ENCODE data around the gene CCNL2. TPM values are rescaled to one million over a fixed set of nuclear protein-coding genes. Genes with fewer than 3 reads are reported as not detected.
A peak's percentile ranks its signal among the peaks of the same experiment; 100 is the strongest.

The CCNL2 gene
- polyA plus RNA-seq, 4 donors = 71.9 to 224 (median 198) TPM

GRCh38 chr1:1424707-1425106 lies 25.6 kb upstream of the CCNL2 start:
- no peak for DNase-seq
- peaks cover 0 to 2% of the 10 kb centered on the region in 2 donors for H3K9me3 ChIP-seq (ENCODE audit: control insufficient read depth in 2 of 2, insufficient read depth in 1 of 2, low read depth in 1 of 2, low read length in 1 of 2)
- WGBS, 3 donors = 87 to 88% (median 88%) methylated on average over 15 of the region's 15 CpGs

GRCh38 chr1:1423245-1423597 lies 24.1 kb upstream of the CCNL2 start:
- H3K4me3 ChIP-seq (ENCODE audit: low read depth in 1 of 3, low read length in 3 of 3) = no peak overlapping the region
- peaks cover 0 to 12% (median 0%) of the 10 kb centered on the region in 3 donors for H3K4me1 ChIP-seq (ENCODE audit: control insufficient read depth in 3 of 3, insufficient read depth in 2 of 3, low read depth in 1 of 3, low read length in 2 of 3)
- DNase-seq = no peak
- no peaks in the 10 kb centered on the region for H3K36me3 ChIP-seq (ENCODE audit: control insufficient read depth in 3 of 3, insufficient read depth in 2 of 3, low read depth in 1 of 3, low read length in 3 of 3)
- WGBS, 3 donors = 83 to 94% (median 87%) methylated on average over 7 of the region's 7 CpGs
- peaks cover 1 to 21% (median 10%) of the 10 kb centered on the region in 3 donors for H3K27me3 ChIP-seq (ENCODE audit: control insufficient read depth in 3 of 3, insufficient read depth in 3 of 3, low read length in 3 of 3)
- no peak for FAIRE-seq
- H3K27ac ChIP-seq (ENCODE audit: low read depth in 1 of 3, low read length in 2 of 3) = no peak overlapping the region
- peaks cover 0 to under 1% of the 10 kb centered on the region in 2 donors for H3K9me3 ChIP-seq (ENCODE audit: control insufficient read depth in 2 of 2, insufficient read depth in 1 of 2, low read depth in 1 of 2, low read length in 1 of 2)

More at GRCh38 chr1:1424707-1425106, 25.6 kb upstream of the CCNL2 start:
- H3K27me3 ChIP-seq (ENCODE audit: control insufficient read depth in 3 of 3, insufficient read depth in 3 of 3, low read length in 3 of 3) = peaks cover under 1 to 16% (median 7%) of the 10 kb centered on the region in 3 donors
- no peak overlapping the region for H3K4me3 ChIP-seq (ENCODE audit: low read depth in 1 of 3, low read length in 3 of 3)
- H3K4me1 ChIP-seq (ENCODE audit: control insufficient read depth in 3 of 3, insufficient read depth in 2 of 3, low read depth in 1 of 3, low read length in 2 of 3) = peaks cover 0 to 17% (median 0%) of the 10 kb centered on the region in 3 donors
- no peak overlapping the region for H3K27ac ChIP-seq (ENCODE audit: low read depth in 1 of 3, low read length in 2 of 3)
- no peaks in the 10 kb centered on the region for H3K36me3 ChIP-seq (ENCODE audit: control insufficient read depth in 3 of 3, insufficient read depth in 2 of 3, low read depth in 1 of 3, low read length in 3 of 3)
- no peak for FAIRE-seq

DNA sequence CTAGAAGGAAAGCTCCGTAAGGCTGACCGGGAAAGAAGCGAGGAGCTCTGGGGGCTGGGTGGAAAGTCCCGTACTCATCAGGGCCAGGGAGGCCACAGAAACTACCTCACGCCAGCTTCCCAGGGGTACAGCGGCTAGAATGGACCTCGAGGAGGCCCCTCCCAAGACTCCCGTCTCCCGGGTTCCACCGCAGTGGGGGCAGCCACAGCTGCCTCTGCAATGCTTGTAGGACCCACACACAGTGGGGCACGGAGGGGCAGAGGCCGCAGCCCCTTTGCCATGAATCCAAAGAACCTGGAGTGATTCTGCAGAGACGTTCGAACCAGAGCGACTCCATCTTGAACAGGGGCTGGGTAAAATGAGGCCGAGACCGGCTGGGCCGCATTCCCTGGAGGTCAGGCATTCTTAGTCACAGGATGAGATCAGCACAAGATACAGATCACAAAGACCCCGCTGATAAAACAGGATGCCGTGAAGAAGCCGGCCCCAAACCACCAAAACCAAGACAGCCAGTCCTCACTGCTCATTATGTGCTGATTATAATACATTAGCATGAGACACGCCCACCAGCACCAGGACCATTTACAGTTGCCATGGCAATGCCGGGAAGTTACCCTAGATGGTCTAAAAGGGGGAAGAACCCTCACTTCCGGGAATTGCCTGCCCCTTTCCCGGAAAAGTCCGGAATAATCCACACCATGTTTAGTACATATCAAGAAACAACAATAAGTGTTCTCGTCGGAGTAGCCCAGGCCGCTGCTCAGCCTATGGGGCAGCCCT lies 23.5 kb upstream of the CCNL2 start:
- no peak overlapping the region for H3K27ac ChIP-seq (ENCODE audit: low read depth in 1 of 3, low read length in 2 of 3)
- DNase-seq (no peak), FAIRE-seq (no peak)
- 56 to 60% (median 57%) methylated on average over 29 of the region's 29 CpGs for WGBS, 3 donors
- no peaks in the 10 kb centered on the region for H3K36me3 ChIP-seq (ENCODE audit: control insufficient read depth in 3 of 3, insufficient read depth in 2 of 3, low read depth in 1 of 3, low read length in 3 of 3)
- no peak overlapping the region for H3K4me3 ChIP-seq (ENCODE audit: low read depth in 1 of 3, low read length in 3 of 3)
- no peaks in the 10 kb centered on the region for H3K9me3 ChIP-seq (ENCODE audit: control insufficient read depth in 2 of 2, insufficient read depth in 1 of 2, low read depth in 1 of 2, low read length in 1 of 2)
- H3K4me1 ChIP-seq (ENCODE audit: control insufficient read depth in 3 of 3, insufficient read depth in 2 of 3, low read depth in 1 of 3, low read length in 2 of 3) = peaks cover 0 to 10% (median 0%) of the 10 kb centered on the region in 3 donors
- H3K27me3 ChIP-seq (ENCODE audit: control insufficient read depth in 3 of 3, insufficient read depth in 3 of 3, low read length in 3 of 3) = peaks cover 1 to 21% (median 10%) of the 10 kb centered on the region in 3 donors

GRCh38 chr1:1421907-1422464 lies 22.9 kb upstream of the CCNL2 start:
- FAIRE-seq (no peak), DNase-seq (no peak)
- H3K4me1 ChIP-seq (ENCODE audit: control insufficient read depth in 3 of 3, insufficient read depth in 2 of 3, low read depth in 1 of 3, low read length in 2 of 3) = peaks cover 0 to 10% (median 0%) of the 10 kb centered on the region in 3 donors
- no peak overlapping the region for H3K27ac ChIP-seq (ENCODE audit: low read depth in 1 of 3, low read length in 2 of 3)
- H3K9me3 ChIP-seq (ENCODE audit: control insufficient read depth in 2 of 2, insufficient read depth in 1 of 2, low read depth in 1 of 2, low read length in 1 of 2) = no peaks in the 10 kb centered on the region
- H3K27me3 ChIP-seq (ENCODE audit: control insufficient read depth in 3 of 3, insufficient read depth in 3 of 3, low read length in 3 of 3) = peaks cover 1 to 19% (median 10%) of the 10 kb centered on the region in 3 donors
- no peaks in the 10 kb centered on the region for H3K36me3 ChIP-seq (ENCODE audit: control insufficient read depth in 3 of 3, insufficient read depth in 2 of 3, low read depth in 1 of 3, low read length in 3 of 3)
- no peak overlapping the region for H3K4me3 ChIP-seq (ENCODE audit: low read depth in 1 of 3, low read length in 3 of 3)
- 74 to 84% (median 80%) methylated on average over 6 to 7 of the region's 7 CpGs for WGBS, 3 donors

DNA sequence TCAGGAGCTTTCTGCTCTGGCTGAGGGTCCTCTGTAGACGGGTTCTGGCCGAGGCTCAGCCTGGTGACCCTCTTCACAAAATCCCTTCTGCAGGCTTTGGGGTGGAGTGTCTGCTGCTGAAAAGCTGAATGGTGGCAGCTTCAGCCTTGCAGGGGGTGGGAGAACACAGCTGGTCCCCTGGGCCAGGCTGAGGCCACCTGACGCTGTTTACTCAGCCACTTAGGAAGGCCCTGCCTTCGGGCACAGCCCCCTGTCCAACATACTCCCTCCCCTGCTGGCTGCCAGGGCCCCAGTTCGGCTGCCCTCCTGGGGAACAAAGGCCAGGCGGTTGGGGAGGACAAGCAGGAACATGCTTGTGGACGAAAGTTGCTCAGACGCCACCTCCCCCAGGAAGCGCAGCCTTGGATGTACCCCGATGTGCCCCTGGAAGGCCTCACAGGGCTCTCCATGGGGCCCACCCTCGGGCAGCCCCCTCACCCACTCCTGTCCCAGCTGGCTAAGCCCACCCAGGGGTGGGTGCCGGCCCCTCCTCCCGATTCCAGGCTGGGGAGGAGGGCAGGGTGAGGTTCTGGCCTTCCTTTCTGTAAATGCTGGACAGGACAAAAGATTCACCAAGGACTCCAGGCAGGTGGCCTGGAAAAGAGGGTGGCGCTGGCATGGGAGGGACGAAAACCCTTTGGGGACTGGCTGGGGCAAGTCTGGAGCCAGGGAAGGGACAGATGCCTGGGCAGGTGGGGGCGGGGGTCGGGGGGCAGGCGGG lies 22.2 kb upstream of the CCNL2 start, which contains the start of gene ANKRD65:
TSS of gene ANKRD65 (minus strand) at position 130 of the 760 bp plus-strand sequence. CDS start 271 bp downstream, outside the sequence.
- FAIRE-seq (no peak), DNase-seq (no peak)
- Histone ChIP-seq H3K27me3 (ENCODE audit: control insufficient read depth in 3 of 3, insufficient read depth in 3 of 3, low read length in 3 of 3) (peaks cover 1 to 15% (median 10%) of the 10 kb centered on the region in 3 donors), H3K4me3 (ENCODE audit: low read depth in 1 of 3, low read length in 3 of 3) (peak within 1 kb of the TSS in 2 of 3 donors; percentile 1 to 23), H3K27ac (ENCODE audit: low read depth in 1 of 3, low read length in 2 of 3) (no peak within 1 kb of the TSS), H3K36me3 (ENCODE audit: control insufficient read depth in 3 of 3, insufficient read depth in 2 of 3, low read depth in 1 of 3, low read length in 3 of 3) (no peaks in the 10 kb centered on the region), H3K4me1 (ENCODE audit: control insufficient read depth in 3 of 3, insufficient read depth in 2 of 3, low read depth in 1 of 3, low read length in 2 of 3) (peaks cover 0 to 6% (median 0%) of the 10 kb centered on the region in 3 donors), H3K9me3 (ENCODE audit: control insufficient read depth in 2 of 2, insufficient read depth in 1 of 2, low read depth in 1 of 2, low read length in 1 of 2) (no peaks in the 10 kb centered on the region)
- WGBS, 3 donors = 70 to 79% (median 78%) methylated on average over 17 to 18 of the region's 18 CpGs

DNA sequence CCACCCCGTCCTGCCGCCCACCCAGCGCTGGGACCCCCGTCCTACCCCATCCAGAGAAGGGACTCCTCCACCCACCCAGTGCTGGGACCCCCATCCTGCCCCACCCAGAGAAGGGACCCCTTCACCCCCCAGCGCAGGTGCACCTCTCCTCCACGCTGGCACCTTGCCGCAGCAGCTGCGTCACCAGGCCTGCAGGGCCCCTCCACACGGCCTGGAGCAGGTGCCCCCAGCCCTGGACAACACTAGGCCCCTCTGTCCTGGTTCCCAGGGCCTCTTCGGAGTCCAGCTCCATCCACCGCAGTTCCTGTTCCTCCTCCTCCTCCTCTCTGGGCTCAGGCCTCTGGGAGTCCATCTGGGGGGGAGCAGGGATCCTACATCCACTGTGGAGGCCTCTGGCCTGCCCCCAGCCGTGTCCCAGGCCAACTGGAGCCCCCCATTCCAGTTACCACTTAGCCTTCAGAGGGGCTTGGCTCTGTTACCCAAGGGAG lies 21.6 kb upstream of the CCNL2 start:
- FAIRE-seq = no peak
- H3K27ac ChIP-seq (ENCODE audit: low read depth in 1 of 3, low read length in 2 of 3) = no peak overlapping the region
- H3K9me3 ChIP-seq (ENCODE audit: control insufficient read depth in 2 of 2, insufficient read depth in 1 of 2, low read depth in 1 of 2, low read length in 1 of 2) = no peaks in the 10 kb centered on the region
- WGBS, 3 donors = 77 to 81% (median 81%) methylated on average over 8 to 12 of the region's 12 CpGs
- DNase-seq = no peak
- peaks cover 0 to 2% (median 0%) of the 10 kb centered on the region in 3 donors for H3K4me1 ChIP-seq (ENCODE audit: control insufficient read depth in 3 of 3, insufficient read depth in 2 of 3, low read depth in 1 of 3, low read length in 2 of 3)
- H3K4me3 ChIP-seq (ENCODE audit: low read depth in 1 of 3, low read length in 3 of 3) = no peak overlapping the region
- peaks cover 1 to 15% (median 10%) of the 10 kb centered on the region in 3 donors for H3K27me3 ChIP-seq (ENCODE audit: control insufficient read depth in 3 of 3, insufficient read depth in 3 of 3, low read length in 3 of 3)
- H3K36me3 ChIP-seq (ENCODE audit: control insufficient read depth in 3 of 3, insufficient read depth in 2 of 3, low read depth in 1 of 3, low read length in 3 of 3) = no peaks in the 10 kb centered on the region

- WGBS, 3 donors = 11 to 34% (median 19%) methylated on average over 33 to 112 of the region's 112 CpGs
- peak in 1 of 2 donors; percentile 56 for DNase-seq
- FAIRE-seq = no peak
- peak overlapping the region; percentile 0 to 23 (median 1) for H3K4me3 ChIP-seq (ENCODE audit: low read depth in 1 of 3, low read length in 3 of 3)
- H3K36me3 ChIP-seq (ENCODE audit: control insufficient read depth in 3 of 3, insufficient read depth in 2 of 3, low read depth in 1 of 3, low read length in 3 of 3) = no peaks in the 10 kb centered on the region
- peak overlapping the region in 1 of 3 donors; percentile 24 for H3K27ac ChIP-seq (ENCODE audit: low read depth in 1 of 3, low read length in 2 of 3)
- no peaks in the 10 kb centered on the region for H3K4me1 ChIP-seq (ENCODE audit: control insufficient read depth in 3 of 3, insufficient read depth in 2 of 3, low read depth in 1 of 3, low read length in 2 of 3)
- H3K9me3 ChIP-seq (ENCODE audit: control insufficient read depth in 2 of 2, insufficient read depth in 1 of 2, low read depth in 1 of 2, low read length in 1 of 2) = no peaks in the 10 kb centered on the region
- H3K27me3 ChIP-seq (ENCODE audit: control insufficient read depth in 3 of 3, insufficient read depth in 3 of 3, low read length in 3 of 3) = peaks cover 1 to 15% (median 10%) of the 10 kb centered on the region in 3 donors
Measured at GRCh38 chr1:1419813-1420653, 20.9 kb upstream of the CCNL2 start.
